ENCODE data around the gene SUMF2. TPM values are rescaled to one million over a fixed set of nuclear protein-coding genes. Genes with fewer than 3 reads are reported as not detected.

SUMF2 gene
- total RNA-seq, 4 donors from 2014 or later = 99.4 to 162 (median 132) TPM

DNA sequence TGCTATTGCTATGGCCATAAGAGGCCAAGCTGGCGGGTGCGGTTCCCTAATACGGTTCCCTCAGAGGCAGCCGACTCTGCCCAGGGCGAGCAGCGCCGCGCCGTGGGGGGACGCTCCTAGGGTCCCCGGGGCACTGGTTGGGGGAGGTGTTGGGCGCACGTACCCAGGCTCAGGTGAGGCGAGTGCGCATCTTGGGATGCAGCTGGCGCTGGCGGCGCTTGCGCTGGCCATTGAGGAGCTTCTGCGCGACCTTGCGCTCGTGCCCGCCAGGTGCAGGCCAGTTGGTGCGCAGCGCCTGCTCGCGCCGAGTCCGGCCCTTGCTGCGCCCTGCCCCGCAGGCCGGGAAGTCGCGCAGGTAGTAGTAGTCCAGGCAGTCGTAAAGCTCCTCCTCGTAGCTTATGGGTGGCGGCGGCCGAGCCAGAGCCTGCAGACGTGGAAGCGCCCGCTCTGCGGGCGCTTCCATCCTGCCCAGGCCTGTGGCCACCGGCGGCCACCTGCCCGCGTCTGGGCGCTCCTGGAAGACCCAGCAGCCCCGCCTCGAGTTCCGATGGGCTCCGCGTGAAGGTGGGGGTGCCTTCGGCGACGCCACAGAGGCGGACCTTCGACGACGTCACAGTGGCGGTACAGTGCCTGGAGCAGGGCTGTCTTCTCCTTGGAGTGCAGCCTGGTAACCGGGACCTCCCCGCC is 51.9 kb downstream of the SUMF2 start, which contains the start of gene NUPR2:
TSS of gene NUPR2 (minus strand) at position 566 of the 687 bp plus-strand sequence. CDS start at position 463, 103 bp downstream.
- no peak within 1 kb of the TSS for H3K27ac ChIP-seq
- no peak within 1 kb of the TSS for H3K4me3 ChIP-seq
- peaks cover 0 to 7% (median 0%) of the 10 kb centered on the region in 4 donors for H3K4me1 ChIP-seq
- H3K36me3 ChIP-seq = no peaks in the 10 kb centered on the region
- TF ChIP-seq, protein P1, sequence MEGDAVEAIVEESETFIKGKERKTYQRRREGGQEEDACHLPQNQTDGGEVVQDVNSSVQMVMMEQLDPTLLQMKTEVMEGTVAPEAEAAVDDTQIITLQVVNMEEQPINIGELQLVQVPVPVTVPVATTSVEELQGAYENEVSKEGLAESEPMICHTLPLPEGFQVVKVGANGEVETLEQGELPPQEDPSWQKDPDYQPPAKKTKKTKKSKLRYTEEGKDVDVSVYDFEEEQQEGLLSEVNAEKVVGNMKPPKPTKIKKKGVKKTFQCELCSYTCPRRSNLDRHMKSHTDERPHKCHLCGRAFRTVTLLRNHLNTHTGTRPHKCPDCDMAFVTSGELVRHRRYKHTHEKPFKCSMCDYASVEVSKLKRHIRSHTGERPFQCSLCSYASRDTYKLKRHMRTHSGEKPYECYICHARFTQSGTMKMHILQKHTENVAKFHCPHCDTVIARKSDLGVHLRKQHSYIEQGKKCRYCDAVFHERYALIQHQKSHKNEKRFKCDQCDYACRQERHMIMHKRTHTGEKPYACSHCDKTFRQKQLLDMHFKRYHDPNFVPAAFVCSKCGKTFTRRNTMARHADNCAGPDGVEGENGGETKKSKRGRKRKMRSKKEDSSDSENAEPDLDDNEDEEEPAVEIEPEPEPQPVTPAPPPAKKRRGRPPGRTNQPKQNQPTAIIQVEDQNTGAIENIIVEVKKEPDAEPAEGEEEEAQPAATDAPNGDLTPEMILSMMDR (IDR thresholded peaks at IDR 0.05) = no peak
- TF ChIP-seq EP300 (IDR thresholded peaks at IDR 0.05) (no peak), POLR2A (IDR thresholded peaks at IDR 0.05) (no peak)
- H3K9me3 ChIP-seq = no peaks in the 10 kb centered on the region
- peaks cover 0 to 29% of the 10 kb centered on the region in 2 donors for H3K27me3 ChIP-seq
- DNase-seq (ENCODE audit: low spot score in 2 of 2) = no peak
- 5 to 9% methylated on average over 11 to 47 of the region's 65 CpGs for WGBS, 2 donors

- TF ChIP-seq EP300 (IDR thresholded peaks at IDR 0.05) (no peak), POLR2A (IDR thresholded peaks at IDR 0.05) (no peak)
- TF ChIP-seq, protein P1 (IDR thresholded peaks at IDR 0.05) = no peak
- H3K27me3 ChIP-seq = peaks cover 0 to 11% of the 10 kb centered on the region in 2 donors
- WGBS, 2 donors = 75 to 90% methylated on average over 6 of the region's 6 CpGs
- H3K4me3 ChIP-seq = no peak overlapping the region
- H3K4me1 ChIP-seq = no peaks in the 10 kb centered on the region
- no peak for DNase-seq (ENCODE audit: low spot score in 2 of 2)
- H3K27ac ChIP-seq = no peak overlapping the region
- no peaks in the 10 kb centered on the region for H3K9me3 ChIP-seq
- H3K36me3 ChIP-seq = no peaks in the 10 kb centered on the region
Observed at GRCh38 chr7:56121440-56121839, 57.4 kb downstream of the SUMF2 start.

GRCh38 chr7:56124981-56125380 is 60.9 kb downstream of the SUMF2 start:
- no peaks in the 10 kb centered on the region for H3K4me1 ChIP-seq
- H3K9me3 ChIP-seq = no peaks in the 10 kb centered on the region
- H3K27ac ChIP-seq = no peak overlapping the region
- no peak for TF ChIP-seq POLR2A (IDR thresholded peaks at IDR 0.05)
- TF ChIP-seq, protein P1 (IDR thresholded peaks at IDR 0.05) = no peak
- TF ChIP-seq EP300 (IDR thresholded peaks at IDR 0.05) = no peak
- H3K27me3 ChIP-seq = no peaks in the 10 kb centered on the region
- DNase-seq (ENCODE audit: low spot score in 2 of 2) = no peak
- WGBS, 2 donors = 55 to 78% methylated on average over 5 to 6 of the region's 6 CpGs
- H3K36me3 ChIP-seq = no peaks in the 10 kb centered on the region
- no peak overlapping the region for H3K4me3 ChIP-seq

GRCh38 chr7:56125831-56126230 is 61.7 kb downstream of the SUMF2 start:
- Histone ChIP-seq H3K27ac (no peak overlapping the region), H3K4me3 (no peak overlapping the region), H3K36me3 (no peaks in the 10 kb centered on the region), H3K27me3 (no peaks in the 10 kb centered on the region), H3K4me1 (no peaks in the 10 kb centered on the region), H3K9me3 (no peaks in the 10 kb centered on the region)
- TF ChIP-seq EP300 (IDR thresholded peaks at IDR 0.05) = no peak
- DNase-seq (ENCODE audit: low spot score in 2 of 2) = no peak
- 77 to 81% methylated on average over 8 of the region's 8 CpGs for WGBS, 2 donors

DNA sequence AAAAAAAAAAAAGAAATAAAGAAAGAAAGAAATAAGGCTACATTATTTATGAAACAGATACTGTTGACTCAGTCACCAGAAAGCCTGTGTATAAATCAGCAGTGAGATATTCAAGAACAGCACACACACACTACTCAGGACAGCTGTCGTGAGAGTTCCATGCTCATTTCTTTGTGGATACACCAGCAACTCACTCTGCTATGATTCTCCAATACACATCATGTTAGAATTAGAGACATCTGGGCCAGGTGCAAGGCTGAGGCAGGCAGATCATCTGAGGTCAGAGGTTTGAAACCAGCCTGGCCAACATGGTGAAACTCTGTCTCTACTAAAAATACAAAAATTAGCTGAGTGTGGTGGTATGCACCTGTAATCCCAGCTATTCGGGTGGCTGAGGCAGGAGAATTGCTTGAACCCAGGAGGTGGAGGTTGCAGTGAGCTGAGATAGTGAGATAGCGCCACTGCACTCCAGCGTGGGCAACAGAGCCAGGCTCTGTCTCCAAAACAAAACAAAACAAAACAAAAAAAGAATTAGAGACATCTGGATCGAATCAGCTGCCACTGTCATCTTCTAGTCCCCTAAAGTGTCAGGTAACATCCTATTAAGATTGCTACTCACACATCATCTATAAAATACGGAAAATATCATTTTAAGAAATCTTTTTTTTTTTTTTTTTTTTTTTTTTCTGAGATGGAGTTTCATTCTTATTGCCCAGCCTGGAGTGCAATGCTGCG is 63.3 kb downstream of the SUMF2 start:
- no peaks in the 10 kb centered on the region for H3K4me1 ChIP-seq
- 77 to 78% methylated on average over 7 of the region's 7 CpGs for WGBS, 2 donors
- no peak overlapping the region for H3K4me3 ChIP-seq
- H3K9me3 ChIP-seq = no peaks in the 10 kb centered on the region
- no peak for DNase-seq (ENCODE audit: low spot score in 2 of 2)
- no peaks in the 10 kb centered on the region for H3K36me3 ChIP-seq
- H3K27ac ChIP-seq = no peak overlapping the region
- H3K27me3 ChIP-seq = no peaks in the 10 kb centered on the region
- TF ChIP-seq, protein P1 (IDR thresholded peaks at IDR 0.05) = no peak
- TF ChIP-seq EP300 (IDR thresholded peaks at IDR 0.05) = no peak
- no peak for TF ChIP-seq POLR2A (IDR thresholded peaks at IDR 0.05)

Small RNA genes within 50 kb of the gene (small RNA-seq; reads per million reads assigned to genes)
- gene SNORA15 (not detected), gene SNORA22B (not detected)

Other genes starting within 250 kb of the SUMF2 start
- not detected for gene SEPTIN14, start 201.5 kb upstream of the SUMF2 start, total RNA-seq
- 1 to 10 TPM; 3.0 to 7.3 (median 3.7) TPM for gene ZNF713, start 176.8 kb upstream of the SUMF2 start, total RNA-seq
- 1 to 10 TPM; 2.2 to 7.5 (median 3.8) TPM for gene MRPS17, start 112.4 kb upstream of the SUMF2 start, total RNA-seq
- 10 to 100 TPM; 54.4 to 61.0 (median 59.0) TPM for gene NIPSNAP2, start 99.7 kb upstream of the SUMF2 start, total RNA-seq
- 10 to 100 TPM; 14.9 to 39.8 (median 25.1) TPM for gene PSPH, start 12.8 kb upstream of the SUMF2 start, total RNA-seq
- gene CCT6A, start 12.5 kb upstream of the SUMF2 start, total RNA-seq = 10 to 100 TPM; 60.0 to 99.0 (median 77.9) TPM
- 1 to 10 TPM in 3 of 4 donors, under 1 TPM in 1; 0.39 to 4.2 (median 1.3) TPM for gene PHKG1, start 28.7 kb downstream of the SUMF2 start, total RNA-seq
- gene CHCHD2, start 42.2 kb downstream of the SUMF2 start, total RNA-seq = 100 to 1,000 TPM; 286 to 417 (median 326) TPM
- not detected for gene NUPR2, start 52.1 kb downstream of the SUMF2 start, total RNA-seq

All from tibial nerve (tissue), 4 donors.